K562 (cell line): ENCODE results near the gene SDK1. TPM values are rescaled to one million over a fixed set of nuclear protein-coding genes. Genes with fewer than 3 reads are reported as not detected.

Experiments
- ATAC-seq: fragments of 200-7000 bp; cut with Tn5 transposase; 3 replicates; pipeline ENCODE4 v1.9.1; 2020; ENCODE audit warnings: moderate library complexity
- BruUV-seq: library from RNA; stranded (reverse); fragments of 400-500 nt; replicated peaks from 2 replicates; lab custom pipeline; 2021; lab: Mats Ljungman, UMichigan
- CTCF ChIA-PET: fragments of 300-600 bp; formaldehyde crosslinking; extraction: SDS; loops from one replicate; lab custom pipeline; 2021; ENCODE audit warnings: low intra/inter-chr PET ratio; lab: Yijun Ruan, JAX
- POLR2A ChIA-PET: fragments of 300-600, 350-650 bp; sonication (Branson Sonifier 250); formaldehyde crosslinking; extraction: SDS; loops from one replicate; lab custom pipeline; 2021; ENCODE audit warnings: antibody characterized with exemption, inconsistent platforms; lab: Yijun Ruan, JAX
- DNase-seq, 4 experiments: peaks; one replicate each; pipeline versions ENCODE4 v3.0.0 to v3.0.0-alpha.2; 2011 to 2018; ENCODE audit warnings: low spot score in 3 of 4, mixed read lengths in 3 of 4; ENCODE audit errors: extremely low read depth in 1 of 4
- FAIRE-seq: peaks from 2 replicates; lab custom pipeline; 2011; peaks lifted over from hg19 to GRCh38; lab: Jason Lieb, UNC
- H2AFZ ChIP-seq: 2 replicates; pipeline ENCODE4 v1.6.0; 2011; ENCODE audit warnings: low read depth, low read length, control low read depth, inconsistent platforms
- H3K27ac ChIP-seq: fragments of 200-600 bp; 3 replicates; pipeline ENCODE4 v1.8.0; 2011; ENCODE audit warnings: low read depth, mild to moderate bottlenecking, control low read depth, inconsistent platforms, low read length, moderate library complexity, mixed read lengths; ENCODE audit errors: extremely low read depth
- H3K27me3 ChIP-seq, 2 experiments: fragments of 300-600 bp in 1 of 2; 2 replicates in 1 of 2; 3 replicates in 1 of 2; pipeline versions ENCODE4 v1.6.0 to v1.8.0; 2011; ENCODE audit warnings: inconsistent platforms in 2 of 2, low read length in 2 of 2, mild to moderate bottlenecking in 1 of 2, mixed read lengths in 1 of 2, moderate library complexity in 1 of 2; ENCODE audit not compliant: control insufficient read depth in 2 of 2, insufficient read depth in 2 of 2
- H3K36me3 ChIP-seq: fragments of 300-600 bp; 3 replicates; pipeline ENCODE4 v1.8.0; 2011; ENCODE audit warnings: mild to moderate bottlenecking, low read length, inconsistent platforms; ENCODE audit not compliant: control insufficient read depth, insufficient read depth
- H3K4me1 ChIP-seq, 2 experiments: fragments of 200-600 bp in 1 of 2; replicated peaks in 1 of 2; 2 replicates in 1 of 2; 3 replicates in 1 of 2; pipeline versions ENCODE4 v1.5.1 to v1.8.0; 2011; ENCODE audit warnings: inconsistent platforms in 2 of 2, low read length in 2 of 2, mild to moderate bottlenecking in 1 of 2, mixed read lengths in 1 of 2, moderate library complexity in 1 of 2; ENCODE audit not compliant: control insufficient read depth in 2 of 2, insufficient read depth in 2 of 2
- H3K4me2 ChIP-seq: 2 replicates; pipeline ENCODE4 v1.6.1; 2011; ENCODE audit warnings: low read length, control low read depth, inconsistent platforms, mixed read lengths; ENCODE audit not compliant: insufficient read depth
- H3K4me3 ChIP-seq: fragments of 200-600 bp; sonication (generic), shearing (Covaris generic); 2 replicates; pipeline ENCODE4 v1.5.1; 2016; ENCODE audit warnings: control low read depth, inconsistent platforms
- H3K79me2 ChIP-seq: fragments of 200-600 bp; 3 replicates; pipeline ENCODE4 v1.8.0; 2011; ENCODE audit warnings: low read length, inconsistent platforms; ENCODE audit not compliant: control insufficient read depth, insufficient read depth
- H3K9ac ChIP-seq, 2 experiments: 2 replicates each; pipeline versions ENCODE4 v1.6.0 to v1.6.1; 2011; ENCODE audit warnings: low read depth in 2 of 2, low read length in 2 of 2, control low read depth in 1 of 2, inconsistent platforms in 1 of 2, mild to moderate bottlenecking in 1 of 2, mixed read lengths in 1 of 2; ENCODE audit not compliant: insufficient read depth in 1 of 2
- H3K9me1 ChIP-seq: one replicate; pipeline ENCODE4 v1.6.0; 2011; ENCODE audit warnings: inconsistent platforms, mild to moderate bottlenecking, low read length, moderate library complexity; ENCODE audit not compliant: control insufficient read depth, insufficient read depth
- H3K9me3 ChIP-seq: replicated peaks from 2 replicates; pipeline ENCODE4 v1.5.1; 2011; ENCODE audit warnings: low read depth, low read length, inconsistent platforms; ENCODE audit not compliant: control insufficient read depth, insufficient read depth
- H4K20me1 ChIP-seq: replicated peaks from 2 replicates; pipeline ENCODE4 v1.6.1; 2011; ENCODE audit warnings: low read length, inconsistent platforms, mixed read lengths; ENCODE audit not compliant: control insufficient read depth, insufficient read depth
- CREB5 ChIP-seq: fragments of 250-450 bp; sonication (Bioruptor Pico); IDR thresholded peaks from 2 replicates; pipeline ENCODE4 v1.5.0; 2020; ENCODE audit warnings: mild to moderate bottlenecking
- CSDE1 ChIP-seq, 2 experiments: fragments of 450-650 bp; IDR thresholded peaks; 2 replicates each; pipeline ENCODE4 v1.6.1; 2016; ENCODE audit warnings: mild to moderate bottlenecking in 1 of 2
- DIDO1 ChIP-seq: fragments of 450-650 bp; IDR thresholded peaks from 2 replicates; pipeline ENCODE4 v1.6.1; 2016; ENCODE audit warnings: low read depth, missing biosample characterization, missing genetic modification characterization
- L3MBTL2 ChIP-seq: fragments of 450-650 bp; IDR thresholded peaks from 2 replicates; pipeline ENCODE4 v1.6.1; 2016; ENCODE audit warnings: mild to moderate bottlenecking, moderate library complexity
- MEF2D ChIP-seq: conservative IDR thresholded peaks from 2 replicates; pipeline ENCODE4 v1.6.1; 2016; ENCODE audit warnings: low read depth, missing genetic modification characterization, missing compliant biosample characterization
- TGIF2 ChIP-seq: sonication (generic); formaldehyde crosslinking; IDR thresholded peaks from 2 replicates; pipeline ENCODE4 v1.8.1; 2022; ENCODE audit warnings: mild to moderate bottlenecking, missing genetic modification reagents, moderate library complexity
- ZNF239 ChIP-seq: fragments of 250-450 bp; sonication (Bioruptor Pico); IDR thresholded peaks from 2 replicates; pipeline ENCODE4 v1.4.0; 2020; ENCODE audit warnings: mild to moderate bottlenecking
- ZNF609 ChIP-seq: sonication (generic); formaldehyde crosslinking; IDR thresholded peaks from 2 replicates; pipeline ENCODE4 v1.8.1; 2023; ENCODE audit warnings: missing genetic modification reagents, mild to moderate bottlenecking, borderline replicate concordance
- ZNF655 ChIP-seq: fragments of 250-450 bp; sonication (Bioruptor Pico); IDR thresholded peaks from 2 replicates; pipeline ENCODE4 v1.5.0; 2021
- WGBS: fragments of 100-300 bp; shearing (Covaris generic); methylation state at CpG from one replicate; pipeline ENCODE4 v1.1.6; 2016; ENCODE audit warnings: low coverage, mixed read lengths; ENCODE audit not compliant: insufficient coverage; ENCODE audit errors: missing lambda C conversion rate; 5-methylcytosine and 5-hydroxymethylcytosine counted together
- in situ Hi-C: fragments of 300-500 bp; cut with MboI; formaldehyde crosslinking; loops from 4 replicates; pipeline ENCODE4 v1.15.0; 2018; ENCODE audit warnings: inconsistent platforms, mixed read lengths
- intact Hi-C: fragments of 100-400 bp; cut with micrococcal nuclease; formaldehyde crosslinking; loops from 2 replicates; pipeline ENCODE4 v1.14.2; 2022
- polyA plus RNA-seq, 8 experiments: library from polyadenylated mRNA; depleted of rRNA in 4 of 8; stranded (reverse) in 5 of 8; unstranded in 3 of 8; fragments of >200 nt; fragmentation: Nextera tagmentation in 2 of 8; fragmentation: Illumina TruSeq in 1 of 8; extraction: Ambion mirVana in 2 of 8; extraction: Trizol in 1 of 8; gene quantifications; 2 replicates each; pipeline versions ENCODE4 v1.2.1 to v1.2.3, GENCODE V29; 2011 to 2014; ENCODE audit warnings: inconsistent platforms in 1 of 8, missing spikeins in 1 of 8
- total RNA-seq, 7 experiments: library from RNA; depleted of rRNA in 6 of 7; stranded (reverse); fragments of >200 nt in 6 of 7; fragmentation: Illumina TruSeq in 2 of 7; extraction: Trizol in 2 of 7; gene quantifications; 2 replicates each; pipeline versions ENCODE4 v1.2.1 to v1.2.3, GENCODE V29; 2011 to 2021; ENCODE audit warnings: low replicate concordance in 1 of 7

SDK1 gene
- total and polyA plus RNA-seq, 9 of the 15 experiments (the other 6 are each of a cell fraction or from before 2014, with no cell fraction given), result 0.16 TPM; not detected in 8

- CTCF ChIA-PET, result no interaction called here
- no peak for ATAC-seq
- peaks cover 5% of the 10 kb centered on the region; the same call in 1 of the 2 replicates for H3K9me3 ChIP-seq
- TF ChIP-seq ZNF239, result no peak
- TF ChIP-seq, all 486 proteins: peak for 0
- no peak overlapping the region for H3K4me3 ChIP-seq
- POLR2A ChIA-PET, result no interaction called here
- no TSS peak for BruUV-seq
- in situ Hi-C loops, result no loop called here
- DNase-seq (no peak), FAIRE-seq (no peak)
- no peak overlapping the region for H3K27ac ChIP-seq
- no peaks in the 10 kb centered on the region for H3K36me3 ChIP-seq
- H4K20me1 ChIP-seq, result no peaks in the 10 kb centered on the region
- H3K79me2 ChIP-seq, result no peaks in the 10 kb centered on the region
- no peak overlapping the region for H3K4me2 ChIP-seq
- under 1% methylated on average over 8 of the region's 8 CpGs for WGBS
- no peaks in the 10 kb centered on the region for H3K4me1 ChIP-seq
- H3K9me1 ChIP-seq, result no peaks in the 10 kb centered on the region
- intact Hi-C loops, result no loop called here
- no peak overlapping the region for H3K9ac ChIP-seq
- no peak overlapping the region for H2AFZ ChIP-seq
- H3K27me3 ChIP-seq, result no peaks in the 10 kb centered on the region; a peak in 1 of 5 replicates
Measured at GRCh38 chr7:3778345-3778744, 477.3 kb downstream of the SDK1 start.

GRCh38 chr7:3780016-3780415, 479.0 kb downstream of the SDK1 start:
- Histone ChIP-seq H2AFZ (no peak overlapping the region), H3K4me3 (no peak overlapping the region), H3K27me3 (no peaks in the 10 kb centered on the region; a peak in 1 of 5 replicates), H3K79me2 (no peaks in the 10 kb centered on the region), H3K4me1 (no peaks in the 10 kb centered on the region), H3K9ac (no peak overlapping the region), H3K36me3 (no peaks in the 10 kb centered on the region), H3K4me2 (no peak overlapping the region), H3K9me1 (no peaks in the 10 kb centered on the region), H3K27ac (no peak overlapping the region), H3K9me3 (peaks cover 5% of the 10 kb centered on the region; the same call in 1 of the 2 replicates), H4K20me1 (no peaks in the 10 kb centered on the region)
- FAIRE-seq (no peak), ATAC-seq (no peak), DNase-seq (no peak)
- no TSS peak for BruUV-seq
- ChIA-PET CTCF (no interaction called here), POLR2A (no interaction called here)
- WGBS, result 0% methylated on average over 2 of the region's 2 CpGs
- in situ Hi-C loops (no loop called here), intact Hi-C loops (no loop called here)
- TF ChIP-seq MEF2D (tag) (no peak), ZNF655 (no peak), TGIF2 (CRISPR knock-in tag) (no peak), DIDO1 (tag) (no peak), CSDE1 (IDR thresholded peaks at IDR 0.05) (no peak), L3MBTL2 (no peak), CREB5 (no peak), ZNF609 (CRISPR knock-in tag) (no peak)
